Anterior cingulate cortex (tissue), 58 donors: Measurements from ENCODE around the gene ATP10D.
A peak's percentile ranks its signal among the peaks of the same experiment; 100 is the strongest.

Experiments
- DNase-seq, 58 donors: peaks; one replicate each; lab custom pipeline; 2025; lab: John Stamatoyannopoulos, UW

ATP10D gene

GRCh38 chr4:47570816-47571215 lies 85.7 kb downstream of the ATP10D start:
- DNase-seq = no peak

- peak in 1 of 58 donors; percentile 2 for DNase-seq
Observed at GRCh38 chr4:47572981-47573380, 87.9 kb downstream of the ATP10D start.

DNA sequence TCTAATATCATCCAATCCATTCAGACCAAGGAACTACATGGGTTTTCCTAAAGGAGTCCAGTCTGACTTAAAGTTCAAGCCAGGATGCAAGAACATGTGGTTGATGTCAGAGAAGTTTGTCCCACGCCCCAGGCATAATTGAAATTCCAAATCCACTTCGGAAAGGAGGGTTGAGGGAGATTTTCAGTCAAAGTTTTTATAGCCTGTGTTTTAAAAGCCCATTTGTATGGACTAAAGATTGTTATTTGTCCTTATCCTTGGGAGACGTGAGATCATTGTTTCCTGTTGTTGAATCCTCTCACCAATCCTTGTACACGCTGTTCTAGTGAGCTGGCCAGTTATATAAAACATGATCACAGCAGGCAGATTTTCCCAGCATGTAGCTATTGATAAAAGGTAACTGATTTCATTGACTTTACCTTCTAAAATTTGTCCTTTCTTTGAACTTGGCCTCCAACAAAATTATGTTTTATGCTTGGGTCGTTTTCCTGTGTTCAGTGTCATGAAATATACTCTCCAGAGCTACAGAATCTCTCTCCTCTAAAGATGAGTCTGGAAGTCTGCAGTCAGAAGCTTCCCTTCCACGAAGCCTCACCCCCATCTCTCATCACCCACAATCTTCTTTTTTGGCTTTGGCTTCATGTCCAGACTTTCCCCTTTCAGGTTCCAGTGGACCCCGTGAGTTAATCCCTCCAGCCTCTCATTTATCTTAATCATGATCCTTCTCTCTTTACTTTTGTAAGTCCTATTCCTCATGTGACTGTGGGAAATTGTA lies 92.9 kb downstream of the ATP10D start:
- no peak for DNase-seq

DNA sequence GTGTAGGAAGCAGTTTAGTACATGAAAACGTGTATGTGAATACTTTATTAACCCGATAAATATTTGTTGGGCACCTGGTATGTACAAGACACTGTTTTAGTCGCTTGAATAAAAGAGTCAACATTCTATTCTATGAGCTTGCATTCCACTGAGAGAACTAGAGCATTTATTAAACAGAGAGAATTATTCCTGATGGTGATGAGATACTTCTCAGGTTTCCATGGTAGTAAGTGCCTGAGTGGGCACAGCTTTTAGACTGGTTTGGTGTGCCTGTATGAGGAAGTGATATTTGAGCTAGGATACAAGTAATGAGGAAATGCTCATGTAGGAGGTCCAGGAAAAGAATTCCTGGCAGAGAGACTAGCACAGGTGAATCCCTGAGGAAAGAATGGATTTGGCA lies 94.2 kb downstream of the ATP10D start:
- DNase-seq = no peak

DNA sequence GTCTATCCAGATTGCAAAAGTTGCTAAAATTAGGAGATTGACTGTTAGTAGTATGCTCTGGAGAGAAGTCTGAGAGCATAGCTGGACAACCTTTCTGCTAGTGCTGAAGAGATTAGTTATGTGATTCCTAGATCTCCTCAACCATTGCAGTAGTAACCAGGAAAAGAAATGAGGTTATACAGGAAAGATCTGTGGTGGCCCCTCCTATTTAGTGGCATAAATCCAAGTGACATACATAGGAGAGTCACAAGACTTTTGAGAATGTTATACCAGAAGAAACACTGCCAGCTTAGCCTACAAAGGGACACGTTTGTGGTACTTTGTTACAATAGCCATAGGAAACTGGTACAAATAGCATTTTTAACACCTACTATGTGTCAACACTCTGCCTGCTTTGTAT lies 105.2 kb downstream of the ATP10D start:
- DNase-seq = no peak

DNA sequence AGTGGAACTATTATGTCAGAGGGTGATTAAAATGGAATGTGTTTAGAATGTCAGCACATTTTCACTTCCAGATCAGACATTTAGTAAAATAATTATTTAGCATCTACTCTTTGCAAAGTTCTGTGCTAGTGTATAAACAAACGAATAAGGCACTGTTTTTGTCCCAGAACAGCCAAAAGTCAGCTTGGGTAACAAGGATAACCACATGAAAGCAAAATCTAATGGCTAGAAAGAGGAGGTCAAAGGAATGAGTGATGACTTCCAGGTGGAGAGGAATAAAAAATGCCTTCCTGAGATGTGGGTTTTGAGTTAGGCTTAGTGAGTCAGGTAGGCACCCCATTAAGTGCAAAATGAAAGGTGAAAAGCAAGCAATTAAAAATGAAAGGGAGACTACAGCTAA lies 112.6 kb downstream of the ATP10D start:
- no peak for DNase-seq

- no peak for DNase-seq
Observed at GRCh38 chr4:47598320-47598719, 113.2 kb downstream of the ATP10D start.

- no peak for DNase-seq
Observed at GRCh38 chr4:47598896-47599295, 113.8 kb downstream of the ATP10D start.

GRCh38 chr4:47606482-47606881 lies 121.4 kb downstream of the ATP10D start:
- no peak for DNase-seq

- no peak for DNase-seq
Observed at GRCh38 chr4:47612116-47613023, 127.3 kb downstream of the ATP10D start.

DNA sequence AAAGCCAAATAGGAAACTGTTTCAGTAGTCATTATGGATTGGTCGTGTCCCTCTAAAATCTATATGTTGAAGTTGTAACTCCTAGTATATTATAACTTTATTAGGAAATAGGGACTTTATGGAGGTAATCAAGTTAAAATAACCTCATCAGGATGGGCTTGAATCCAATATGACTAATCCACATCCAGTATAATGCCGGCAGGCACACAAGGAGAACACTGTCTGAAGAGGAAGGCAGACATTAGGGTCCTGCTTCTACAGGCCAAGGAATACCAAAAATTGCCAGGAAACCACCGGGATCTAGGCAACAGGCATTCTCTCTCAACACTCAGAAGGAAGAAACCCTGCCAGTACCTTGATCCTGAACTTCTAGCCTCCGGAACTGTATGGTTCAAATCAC lies 130.3 kb downstream of the ATP10D start:
- peak in 2 of 58 donors; percentile 3 to 5 for DNase-seq

DNA sequence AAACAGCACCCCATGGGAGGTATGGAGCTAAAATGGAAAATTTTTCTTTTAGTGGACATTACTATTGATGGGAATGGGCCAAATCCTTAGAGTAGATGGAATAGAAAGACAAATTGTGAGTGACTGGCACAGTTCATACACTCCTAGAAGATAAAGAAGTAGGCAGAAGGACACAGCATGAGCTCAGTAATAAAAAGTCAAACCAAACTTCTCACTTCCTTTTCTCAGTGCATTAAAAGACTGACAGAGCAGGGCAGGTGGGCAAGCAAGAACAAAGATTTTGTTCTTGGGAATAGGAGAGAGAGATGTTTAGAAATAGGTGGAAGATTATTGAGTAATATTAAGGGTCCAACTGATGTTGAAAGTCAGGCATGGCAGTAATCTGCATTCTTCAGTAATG lies 132.5 kb downstream of the ATP10D start:
- no peak for DNase-seq

- no peak for DNase-seq
Observed at GRCh38 chr4:47619691-47620090, 134.6 kb downstream of the ATP10D start.

- no peak for DNase-seq
Observed at GRCh38 chr4:47621181-47621580, 136.1 kb downstream of the ATP10D start.

- DNase-seq = no peak
Observed at GRCh38 chr4:47624031-47624441, 139.0 kb downstream of the ATP10D start.

- no peak for DNase-seq
Observed at GRCh38 chr4:47631161-47631560, 146.1 kb downstream of the ATP10D start.

DNA sequence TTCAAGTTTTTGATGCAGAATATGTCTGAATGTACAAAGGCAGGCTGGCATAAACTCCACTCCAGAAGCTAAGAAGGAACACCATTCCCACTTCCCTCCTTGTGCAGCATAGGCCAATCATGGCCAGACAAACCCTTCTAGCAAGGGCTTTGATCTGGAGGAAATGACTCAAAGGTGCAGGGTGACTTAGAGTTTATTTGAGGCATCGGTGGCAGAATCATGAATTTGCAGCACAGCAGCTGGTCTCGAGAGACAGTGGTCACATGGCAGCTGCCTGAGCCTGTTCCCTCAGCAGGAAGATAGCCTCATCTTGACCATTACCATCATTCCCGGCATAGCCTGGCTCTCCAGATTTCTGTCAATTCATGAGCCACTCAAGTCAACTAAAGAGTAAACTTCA lies 154.5 kb downstream of the ATP10D start:
- DNase-seq = no peak

- DNase-seq = no peak
Observed at GRCh38 chr4:47640911-47641310, 155.8 kb downstream of the ATP10D start.

GRCh38 chr4:47641755-47642154 lies 156.7 kb downstream of the ATP10D start:
- no peak for DNase-seq

- DNase-seq = no peak
Observed at GRCh38 chr4:47642191-47642830, 157.2 kb downstream of the ATP10D start.
